Activated CD8-positive, alpha-beta memory T cell treated with anti-CD3 and anti-CD28 coated beads, Interleukin-2, amount 10 ng/mL, durations not matched to agents 7 days and 5 days (primary cell): ENCODE results near the gene HABP4. TPM values are rescaled to one million over a fixed set of nuclear protein-coding genes. Genes with fewer than 3 reads are reported as not detected.
A peak's percentile ranks its signal among the peaks of the same experiment; 100 is the strongest.

ENCODE experiments used
- ATAC-seq: fragments of 150-1000 bp; cut with Tn5 transposase; one replicate; pipeline ENCODE4 v1.10.0; 2021; ENCODE audit warnings: moderate library complexity
- CTCF ChIA-PET: fragments of 350-600 bp; sonication (Branson Sonifier 250); formaldehyde crosslinking; loops from one replicate; lab custom pipeline; 2021; ENCODE audit warnings: antibody characterized with exemption; lab: Charles Lee
- DNase-seq: peaks from one replicate; pipeline ENCODE4 v3.0.0-alpha.2; 2020
- H3K27ac Mint-ChIP-seq: one replicate; pipeline ENCODE4 v1.8.0; 2021; ENCODE audit warnings: mild to moderate bottlenecking, mixed read lengths
- H3K27me3 Mint-ChIP-seq: one replicate; pipeline ENCODE4 v1.8.0; 2021; ENCODE audit warnings: mixed read lengths
- H3K36me3 Mint-ChIP-seq: one replicate; pipeline ENCODE4 v1.8.0; 2021; ENCODE audit warnings: mild to moderate bottlenecking, mixed read lengths
- H3K4me1 Mint-ChIP-seq: one replicate; pipeline ENCODE4 v1.8.0; 2021; ENCODE audit warnings: mixed read lengths
- H3K4me3 Mint-ChIP-seq: one replicate; pipeline ENCODE4 v1.8.0; 2021; ENCODE audit warnings: mild to moderate bottlenecking, moderate library complexity, mixed read lengths
- H3K9me3 Mint-ChIP-seq: one replicate; pipeline ENCODE4 v1.8.0; 2022; ENCODE audit warnings: low read depth, mixed read lengths
- total RNA-seq, 2 experiments: library from RNA; stranded (reverse); gene quantifications; one replicate each; pipeline ENCODE4 v1.2.3, GENCODE V29; 2021

Gene HABP4
- total RNA-seq, 2 experiments from 2014 or later: 7.7 to 11.6 TPM

DNA sequence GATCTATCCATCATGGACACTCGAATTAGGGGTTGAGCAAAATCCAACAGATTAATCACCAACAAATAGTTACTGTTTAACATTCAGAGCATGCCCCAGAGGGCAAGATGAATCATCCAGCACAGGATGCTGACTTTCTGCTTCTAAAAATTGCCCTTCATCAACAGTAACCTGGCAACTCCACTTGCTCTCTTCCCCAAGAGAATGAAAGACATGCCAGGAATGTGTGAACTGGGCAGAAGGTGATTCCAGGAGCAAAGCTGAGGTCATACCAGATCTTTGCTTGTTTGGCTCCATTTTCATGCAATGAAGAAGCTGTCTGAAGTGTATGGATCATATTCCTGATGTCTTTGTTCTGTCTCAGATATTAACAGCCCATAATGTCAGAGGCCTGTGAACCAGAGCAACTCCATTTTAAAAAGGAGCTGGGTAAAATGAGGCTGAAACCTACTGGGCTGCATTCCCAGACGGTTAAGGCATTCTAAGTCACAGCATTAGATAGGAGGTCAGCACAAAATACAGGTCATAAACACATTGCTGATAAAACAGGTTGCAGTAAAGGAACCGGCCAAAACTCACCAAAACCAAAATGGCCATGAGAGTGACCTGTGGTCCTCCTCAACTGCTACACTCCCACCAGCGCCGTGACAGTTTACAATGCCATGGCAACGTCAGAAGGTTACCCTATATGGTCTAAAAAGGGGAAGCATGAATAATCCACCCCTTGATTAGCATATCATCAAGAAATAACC, 29.3 kb upstream of the HABP4 start:
- no peak for ATAC-seq
- Mint-ChIP-seq H3K9me3 (no peaks in the 10 kb centered on the region), H3K4me3 (peak overlapping the region; percentile 88), H3K27ac (peak overlapping the region; percentile 97), H3K36me3 (peaks cover 12% of the 10 kb centered on the region), H3K27me3 (no peaks in the 10 kb centered on the region), H3K4me1 (peaks cover 32% of the 10 kb centered on the region)
- CTCF ChIA-PET: interaction anchor here (1.3 kb wide), 1 partner anchor 146 kb away, joined by 3 read pairs; no protein-coding TSS in a partner anchor
- peak; percentile 57 for DNase-seq

DNA sequence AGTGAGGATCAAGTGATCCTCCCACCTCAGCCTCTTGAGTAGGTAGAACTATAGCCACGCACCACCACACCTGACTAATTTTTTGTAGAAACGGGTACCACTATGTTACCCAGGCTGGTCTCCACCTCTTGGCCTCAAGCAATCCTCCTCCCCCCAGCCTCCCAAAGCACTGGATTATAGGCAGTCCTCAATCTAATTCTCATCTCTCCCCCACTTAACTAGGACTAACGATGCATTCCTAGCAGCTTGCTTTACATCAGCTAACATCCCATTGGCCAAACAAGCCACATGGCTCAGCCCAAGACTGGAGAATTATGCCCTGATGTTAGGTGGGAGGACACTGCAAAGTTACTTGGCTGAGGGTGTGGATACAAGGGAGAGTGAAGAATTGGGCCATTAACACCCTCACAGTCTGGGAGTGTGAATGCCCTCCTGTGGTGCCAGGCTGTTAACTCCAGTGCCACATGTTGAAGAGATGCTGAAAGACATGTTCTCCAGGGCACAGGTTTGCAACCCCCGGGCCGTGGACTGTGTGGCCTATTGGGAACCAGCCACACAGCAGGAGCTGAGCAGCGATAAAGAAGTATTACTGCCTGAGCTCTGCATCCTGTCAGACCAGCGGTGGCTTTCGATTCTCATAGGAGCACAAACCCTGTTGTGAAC, 26.5 kb upstream of the HABP4 start:
- CTCF ChIA-PET: interaction anchor here (0.5 to 2.1 kb wide), 4 partner anchors 12 to 96 kb away, joined by 3 to 6 read pairs (median 4); no protein-coding TSS in a partner anchor
- Mint-ChIP-seq H3K9me3 (no peaks in the 10 kb centered on the region), H3K36me3 (no peaks in the 10 kb centered on the region), H3K27ac (no peak overlapping the region), H3K4me1 (peaks cover 26% of the 10 kb centered on the region), H3K27me3 (no peaks in the 10 kb centered on the region), H3K4me3 (no peak overlapping the region)
- ATAC-seq (no peak), DNase-seq (no peak)

DNA sequence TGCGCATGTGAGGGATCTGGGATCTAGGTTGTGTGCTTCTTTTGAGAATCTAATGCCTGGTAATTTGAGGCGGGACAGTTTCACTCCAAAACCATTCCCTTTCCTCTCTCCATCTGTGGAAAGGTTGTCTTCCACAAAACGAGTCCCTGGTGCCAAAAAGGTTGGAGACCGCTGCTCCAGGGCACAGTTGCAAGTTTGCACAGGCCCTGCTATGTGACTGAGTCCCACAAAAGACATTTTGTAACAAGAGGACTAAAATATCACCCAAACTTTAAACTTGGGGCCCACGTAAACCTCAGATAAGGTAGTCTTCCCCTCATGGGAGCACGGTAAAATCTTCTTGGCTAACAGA, 26.0 kb upstream of the HABP4 start:
- DNase-seq (no peak), ATAC-seq (no peak)
- Mint-ChIP-seq H3K27ac (no peak overlapping the region), H3K9me3 (no peaks in the 10 kb centered on the region), H3K4me1 (peaks cover 26% of the 10 kb centered on the region), H3K36me3 (no peaks in the 10 kb centered on the region), H3K4me3 (no peak overlapping the region), H3K27me3 (no peaks in the 10 kb centered on the region)
- CTCF ChIA-PET: interaction anchor here (0.5 to 2.1 kb wide), 5 partner anchors 11 to 974 kb away, joined by 3 to 6 read pairs (median 4); no protein-coding TSS in a partner anchor

DNA sequence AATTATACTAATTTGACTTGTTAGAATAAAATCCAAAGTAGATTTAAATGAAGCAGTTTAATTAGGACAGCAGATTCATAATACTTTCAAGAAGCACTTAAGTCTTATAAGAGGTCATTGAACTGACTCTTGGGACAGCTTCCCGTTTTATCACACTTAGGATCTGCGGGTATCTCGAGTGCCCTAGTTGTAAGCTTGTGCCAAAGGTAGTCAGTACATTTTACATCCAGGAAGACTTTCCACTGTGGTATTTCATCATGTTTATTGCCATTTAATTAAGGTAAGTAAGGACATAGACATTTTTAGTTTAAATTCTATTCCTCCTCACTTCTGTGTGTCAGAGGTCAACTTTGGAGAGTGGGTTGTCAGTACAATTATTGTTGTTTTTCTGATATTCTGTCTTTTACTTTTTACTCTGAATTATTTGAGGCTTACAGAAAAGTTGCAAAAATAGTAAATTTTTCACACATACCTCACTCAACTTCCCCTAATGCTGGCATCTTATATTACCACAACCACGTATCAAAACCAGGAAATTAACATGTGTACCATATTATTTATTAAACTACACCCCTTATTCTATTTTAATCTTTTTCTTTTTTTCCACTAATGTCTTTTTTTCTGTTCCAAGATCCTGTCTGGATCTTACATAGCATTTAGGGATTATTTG, 24.3 kb upstream of the HABP4 start:
- H3K27ac Mint-ChIP-seq: peak overlapping the region; percentile 33
- ATAC-seq (no peak), DNase-seq (no peak)

DNA sequence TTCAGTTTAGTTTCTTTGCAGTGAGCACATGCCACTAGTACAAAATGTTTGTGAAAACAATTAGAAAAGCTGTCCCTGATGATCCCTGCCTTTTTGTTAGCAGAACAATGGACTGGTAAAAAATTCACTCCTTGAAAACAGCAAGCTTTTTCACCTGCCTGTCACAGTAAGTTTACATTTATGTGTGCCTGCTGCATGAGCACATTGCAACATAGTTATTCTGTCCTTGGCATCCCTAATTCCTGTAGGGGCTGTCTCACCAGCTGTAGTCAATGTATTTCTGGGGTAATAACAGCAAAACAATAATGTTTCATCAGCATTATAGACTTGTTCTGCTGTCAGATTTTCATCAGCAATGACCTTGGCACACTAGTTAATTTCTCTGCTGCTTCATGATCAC, 20.2 kb upstream of the HABP4 start:
- CTCF ChIA-PET: no interaction called here
- Mint-ChIP-seq H3K4me1 (peaks cover 9% of the 10 kb centered on the region), H3K27ac (no peak overlapping the region), H3K4me3 (no peak overlapping the region), H3K27me3 (no peaks in the 10 kb centered on the region), H3K9me3 (no peaks in the 10 kb centered on the region), H3K36me3 (no peaks in the 10 kb centered on the region)
- ATAC-seq: no peak
- DNase-seq: no peak

More for the DNA sequence above, 24.3 kb upstream of the HABP4 start:
- CTCF ChIA-PET: interaction anchor here (0.9 kb wide), 1 partner anchor 17 kb away, joined by 3 read pairs; no protein-coding TSS in a partner anchor
- Mint-ChIP-seq H3K27me3 (no peaks in the 10 kb centered on the region), H3K36me3 (no peaks in the 10 kb centered on the region), H3K4me1 (peaks cover 17% of the 10 kb centered on the region), H3K9me3 (no peaks in the 10 kb centered on the region), H3K4me3 (no peak overlapping the region)

DNA sequence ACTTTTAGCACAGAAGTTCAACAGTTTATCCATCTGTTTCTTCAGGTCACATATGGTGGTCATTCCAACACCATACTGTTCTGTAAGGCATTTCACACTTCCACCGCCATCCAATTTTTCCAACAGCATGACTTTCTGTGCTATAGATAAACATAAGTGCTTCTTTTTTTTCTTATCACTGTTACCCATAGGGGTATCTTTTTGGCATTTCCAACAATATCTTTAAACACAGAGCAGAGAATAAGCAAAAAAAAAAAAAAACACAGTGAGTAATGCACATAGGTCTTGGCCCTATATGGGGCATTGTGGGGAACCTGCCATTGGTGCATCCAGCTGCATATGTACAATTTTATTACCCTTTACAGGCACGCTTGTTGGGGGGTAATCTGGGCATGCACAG, 19.6 kb upstream of the HABP4 start:
- Mint-ChIP-seq H3K27me3 (no peaks in the 10 kb centered on the region), H3K27ac (no peak overlapping the region), H3K36me3 (no peaks in the 10 kb centered on the region), H3K9me3 (no peaks in the 10 kb centered on the region), H3K4me3 (no peak overlapping the region), H3K4me1 (peaks cover 7% of the 10 kb centered on the region)
- DNase-seq (no peak), ATAC-seq (no peak)
- CTCF ChIA-PET: no interaction called here

DNA sequence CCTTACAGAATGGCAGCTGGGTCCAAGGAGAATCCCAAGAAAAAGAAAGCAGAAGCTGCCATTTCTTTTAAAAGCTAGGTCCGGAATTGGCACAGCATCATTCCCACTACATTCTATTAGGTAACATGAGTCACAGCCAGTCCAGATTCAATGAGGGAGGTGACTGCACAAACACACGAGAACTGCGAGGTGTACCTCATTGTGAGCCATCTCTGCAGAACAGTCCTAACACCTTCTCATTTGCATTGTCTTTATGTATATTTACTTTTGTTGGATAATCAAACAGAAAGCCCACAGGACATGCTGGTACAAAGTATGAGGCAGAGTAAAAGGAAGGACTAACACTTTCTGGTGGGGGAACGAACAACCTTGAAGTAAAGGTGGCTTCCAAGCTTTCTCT, 14.6 kb upstream of the HABP4 start:
- Mint-ChIP-seq H3K4me3 (no peak overlapping the region), H3K9me3 (no peaks in the 10 kb centered on the region), H3K4me1 (peaks cover 10% of the 10 kb centered on the region), H3K27me3 (no peaks in the 10 kb centered on the region), H3K27ac (no peak overlapping the region), H3K36me3 (no peaks in the 10 kb centered on the region)
- CTCF ChIA-PET: interaction anchor here (1.3 to 2.2 kb wide), 2 partner anchors 12 to 131 kb away, joined by 3 to 6 read pairs; no protein-coding TSS in a partner anchor
- ATAC-seq (no peak), DNase-seq (no peak)

DNA sequence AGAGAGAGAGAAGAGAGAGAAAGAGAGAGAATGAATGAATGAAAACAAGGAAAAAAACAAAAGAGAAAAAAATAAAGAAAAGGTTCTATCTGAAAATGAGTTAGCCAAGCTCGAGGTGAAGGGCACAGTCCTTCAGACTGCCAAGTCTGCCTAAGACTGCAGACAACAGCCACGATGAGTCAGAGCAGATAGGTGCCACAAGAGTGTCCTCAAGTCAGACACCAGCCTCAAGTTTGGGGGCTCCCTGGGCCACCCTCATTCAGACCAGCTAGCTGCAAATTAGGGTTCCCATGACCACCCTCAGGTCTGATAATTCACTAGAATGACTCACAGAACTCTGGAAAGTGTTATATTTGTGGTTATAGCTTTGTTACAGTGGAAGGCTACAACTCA, 13.9 kb upstream of the HABP4 start:
- DNase-seq (peak; percentile 52), ATAC-seq (peak; percentile 73)
- Mint-ChIP-seq H3K27ac (no peak overlapping the region), H3K4me1 (peaks cover 10% of the 10 kb centered on the region), H3K36me3 (no peaks in the 10 kb centered on the region), H3K4me3 (no peak overlapping the region), H3K9me3 (no peaks in the 10 kb centered on the region), H3K27me3 (no peaks in the 10 kb centered on the region)
- CTCF ChIA-PET: interaction anchor here (2.2 kb wide), 1 partner anchor 12 kb away, joined by 6 read pairs; no protein-coding TSS in a partner anchor

DNA sequence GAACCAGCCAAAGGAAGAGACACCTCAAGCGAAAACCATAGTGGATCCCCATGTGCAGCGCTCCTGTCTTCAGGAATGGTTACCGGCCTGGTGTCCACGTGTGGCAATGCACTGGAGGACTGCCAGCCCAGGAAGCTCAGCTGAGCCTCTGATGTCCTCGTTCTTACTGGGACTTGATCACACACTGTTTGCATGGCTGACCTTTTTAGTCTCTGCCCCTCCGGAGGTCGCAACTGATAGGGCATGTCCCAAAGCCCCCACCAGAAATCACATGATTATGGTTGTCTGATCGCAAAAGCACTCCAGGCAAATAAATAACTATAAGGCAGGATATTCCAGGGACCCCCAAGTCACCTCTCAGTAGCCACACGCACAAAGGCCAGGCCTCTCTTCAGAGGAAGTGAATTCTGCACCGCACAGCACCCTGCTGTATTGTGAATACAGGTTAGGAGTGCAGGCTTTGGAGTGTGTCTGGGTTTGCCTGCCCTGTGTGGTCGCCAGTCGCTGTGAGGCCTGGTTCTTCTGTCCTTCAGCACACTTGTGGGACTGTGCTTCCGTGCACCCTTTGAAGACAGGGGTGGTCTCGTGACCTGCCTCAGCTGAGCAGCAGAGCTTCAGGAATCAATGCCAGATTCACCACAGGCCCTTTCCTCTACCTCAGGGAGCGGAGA, 13.4 kb upstream of the HABP4 start:
- H3K27me3 Mint-ChIP-seq: no peaks in the 10 kb centered on the region
- ATAC-seq (no peak), DNase-seq (no peak)
- H3K4me3 Mint-ChIP-seq: no peak overlapping the region
- CTCF ChIA-PET: no interaction called here
- no peaks in the 10 kb centered on the region for H3K9me3 Mint-ChIP-seq
- no peak overlapping the region for H3K27ac Mint-ChIP-seq
- H3K4me1 Mint-ChIP-seq: peaks cover 10% of the 10 kb centered on the region
- no peaks in the 10 kb centered on the region for H3K36me3 Mint-ChIP-seq

DNA sequence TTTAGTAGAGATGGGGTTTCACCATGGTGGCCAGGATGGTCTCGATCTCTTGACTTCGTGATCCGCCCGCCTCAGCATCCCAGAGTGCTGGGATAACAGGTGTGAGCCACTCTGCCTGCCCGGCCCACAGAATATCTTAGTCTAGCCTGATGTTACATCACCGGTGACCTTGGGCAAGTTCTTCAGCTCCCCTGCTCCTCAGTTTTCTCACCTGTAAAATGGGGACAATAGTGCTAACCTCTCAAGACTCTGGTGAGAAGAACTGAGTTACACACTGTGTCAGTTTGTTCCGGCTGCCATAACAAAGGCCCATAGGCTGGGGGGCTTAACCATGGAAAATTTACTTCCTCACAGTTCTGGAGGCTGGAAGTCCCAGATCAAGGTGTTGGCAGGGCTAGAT, 12.5 kb upstream of the HABP4 start:
- H3K27me3 Mint-ChIP-seq: no peaks in the 10 kb centered on the region
- CTCF ChIA-PET: no interaction called here
- H3K4me3 Mint-ChIP-seq: no peak overlapping the region
- H3K36me3 Mint-ChIP-seq: no peaks in the 10 kb centered on the region
- DNase-seq (no peak), ATAC-seq (no peak)
- H3K27ac Mint-ChIP-seq: no peak overlapping the region
- H3K9me3 Mint-ChIP-seq: no peaks in the 10 kb centered on the region
- H3K4me1 Mint-ChIP-seq: peaks cover 10% of the 10 kb centered on the region

DNA sequence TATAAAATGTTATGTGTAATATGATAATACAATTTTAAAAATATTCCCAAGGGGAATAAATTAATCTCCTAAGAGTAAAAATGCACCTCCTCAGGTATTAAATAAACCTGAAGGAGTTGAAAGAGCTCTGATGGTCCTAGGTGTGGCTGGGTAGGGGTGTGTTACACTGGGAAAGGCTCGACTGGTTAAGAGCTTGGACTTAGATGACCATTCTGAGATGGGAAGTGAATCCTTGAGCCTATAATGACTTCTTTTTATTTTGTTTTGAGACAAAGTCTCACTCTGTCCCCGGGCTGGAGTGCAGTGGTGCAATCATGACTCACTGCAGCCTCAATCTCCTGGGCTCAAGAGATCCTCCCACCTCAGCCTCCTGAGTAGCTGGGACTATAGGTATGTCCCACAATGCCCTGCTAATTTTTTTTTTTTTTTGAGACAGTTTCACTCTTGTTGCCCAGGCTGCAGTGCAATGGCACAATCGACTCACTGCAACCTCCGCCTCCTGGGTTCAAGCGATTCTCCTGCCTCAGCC, 9.2 kb upstream of the HABP4 start:
- Mint-ChIP-seq H3K36me3 (no peaks in the 10 kb centered on the region), H3K27me3 (no peaks in the 10 kb centered on the region), H3K4me3 (no peak overlapping the region), H3K27ac (no peak overlapping the region), H3K9me3 (no peaks in the 10 kb centered on the region), H3K4me1 (peaks cover 7% of the 10 kb centered on the region)
- CTCF ChIA-PET: interaction anchor here (0.9 to 3.2 kb wide), 6 partner anchors 11 to 226 kb away, joined by 3 to 32 read pairs (median 4); partner anchors contain the start of gene HABP4
- no peak for ATAC-seq
- DNase-seq: no peak

DNA sequence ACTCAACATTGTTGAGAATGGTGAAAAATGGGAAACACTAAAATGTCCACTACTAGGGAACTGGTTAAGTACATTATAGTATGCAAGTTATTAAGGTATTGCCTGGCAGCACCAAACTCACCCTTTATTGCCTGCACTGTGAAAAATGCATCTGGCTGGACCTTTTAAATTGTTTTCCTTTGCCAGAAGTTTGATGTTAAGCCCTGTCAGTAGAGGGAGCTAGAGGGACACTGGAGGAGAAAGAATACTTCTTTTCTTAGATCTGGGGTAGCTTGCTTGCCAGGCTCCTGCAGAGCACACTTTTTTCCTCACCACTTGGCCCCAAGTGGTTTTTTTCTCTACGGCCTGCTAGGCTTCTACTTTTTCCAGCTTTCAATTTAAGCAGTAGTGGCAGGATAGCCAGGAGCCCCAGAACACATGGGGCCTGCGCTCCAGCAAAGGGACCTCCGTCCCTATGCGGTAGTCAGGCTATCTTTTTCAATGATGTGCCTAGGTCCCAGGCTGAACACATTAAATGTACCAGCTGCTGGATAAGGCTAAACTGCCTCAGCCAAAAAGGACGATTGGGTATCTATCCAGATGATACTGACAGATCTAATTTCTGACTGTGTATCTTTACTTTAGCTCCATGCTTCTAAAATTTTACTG, 8.0 kb upstream of the HABP4 start:
- no peaks in the 10 kb centered on the region for H3K36me3 Mint-ChIP-seq
- H3K9me3 Mint-ChIP-seq: no peaks in the 10 kb centered on the region
- no peaks in the 10 kb centered on the region for H3K27me3 Mint-ChIP-seq
- H3K27ac Mint-ChIP-seq: no peak overlapping the region
- ATAC-seq (peak; percentile 51), DNase-seq (no peak)
- H3K4me1 Mint-ChIP-seq: no peaks in the 10 kb centered on the region
- H3K4me3 Mint-ChIP-seq: no peak overlapping the region
- CTCF ChIA-PET: interaction anchor here (0.7 to 3.2 kb wide), 24 partner anchors 9 to 336 kb away, joined by 3 to 32 read pairs (median 4); partner anchors contain the start of genes HABP4, PRXL2C and ZNF510
